Effector memory CD4-positive, alpha-beta T cell (primary cell): ENCODE data around the gene NID1.
A peak's percentile ranks its signal among the peaks of the same experiment; 100 is the strongest.
"Not testable (repeated sequence)": the region's sequence is repeated elsewhere in the genome, so short reads cannot be mapped to it uniquely, and the experiment has no call there.

ENCODE experiments used
- DNase-seq, 3 donors: peaks; one replicate each; pipeline ENCODE4 v3.0.0-alpha.2; 2020
- H3K27ac ChIP-seq: 2 replicates; pipeline ENCODE4 v1.7.0; 2013; ENCODE audit warnings: mild to moderate bottlenecking, low read length, moderate library complexity; ENCODE audit not compliant: insufficient read depth, poor library complexity, severe bottlenecking
- H3K27me3 ChIP-seq: replicated peaks from 2 replicates; pipeline ENCODE4 v1.7.0; 2013; ENCODE audit warnings: mild to moderate bottlenecking, low read length; ENCODE audit not compliant: insufficient read depth, control insufficient read depth, poor library complexity, severe bottlenecking
- H3K36me3 ChIP-seq: 2 replicates; pipeline ENCODE4 v1.7.0; 2013; ENCODE audit warnings: mild to moderate bottlenecking, low read length, moderate library complexity; ENCODE audit not compliant: control insufficient read depth, insufficient read depth
- H3K4me1 ChIP-seq: 2 replicates; pipeline ENCODE4 v1.7.0; 2013; ENCODE audit warnings: low read length, mild to moderate bottlenecking; ENCODE audit not compliant: control insufficient read depth, insufficient read depth, poor library complexity, severe bottlenecking
- H3K4me3 ChIP-seq: 2 replicates; pipeline ENCODE4 v1.7.0; 2013; ENCODE audit warnings: low read length, low read depth, mild to moderate bottlenecking; ENCODE audit not compliant: insufficient read depth, poor library complexity, severe bottlenecking
- H3K9me3 ChIP-seq: 2 replicates; pipeline ENCODE4 v1.7.0; 2013; ENCODE audit warnings: mild to moderate bottlenecking, low read length, moderate library complexity; ENCODE audit not compliant: control insufficient read depth

NID1 gene

DNA sequence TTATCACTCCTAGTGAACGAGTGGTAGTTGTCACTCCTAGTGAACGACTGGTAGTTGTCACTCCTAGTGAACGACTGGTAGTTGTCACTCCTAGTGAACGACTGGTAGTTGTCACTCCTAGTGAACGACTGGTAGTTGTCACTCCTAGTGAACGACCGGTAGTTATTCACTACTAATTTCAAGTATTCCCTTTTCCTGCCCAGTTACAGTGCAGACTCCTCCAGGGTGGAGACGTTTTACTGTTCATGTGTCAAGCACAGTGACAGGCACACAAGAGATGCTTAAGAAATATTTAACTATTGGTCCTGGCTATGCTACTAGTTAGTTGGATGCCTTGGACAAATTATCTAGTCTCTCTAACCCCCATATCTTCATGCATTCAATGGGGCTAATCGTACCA lies 61.8 kb downstream of the NID1 start:
- not testable (repeated sequence) for H3K27ac ChIP-seq, H3K36me3 ChIP-seq, DNase-seq, H3K27me3 ChIP-seq, H3K4me3 ChIP-seq, H3K9me3 ChIP-seq
- peaks cover 23% of the 10 kb centered on the region for H3K4me1 ChIP-seq

DNA sequence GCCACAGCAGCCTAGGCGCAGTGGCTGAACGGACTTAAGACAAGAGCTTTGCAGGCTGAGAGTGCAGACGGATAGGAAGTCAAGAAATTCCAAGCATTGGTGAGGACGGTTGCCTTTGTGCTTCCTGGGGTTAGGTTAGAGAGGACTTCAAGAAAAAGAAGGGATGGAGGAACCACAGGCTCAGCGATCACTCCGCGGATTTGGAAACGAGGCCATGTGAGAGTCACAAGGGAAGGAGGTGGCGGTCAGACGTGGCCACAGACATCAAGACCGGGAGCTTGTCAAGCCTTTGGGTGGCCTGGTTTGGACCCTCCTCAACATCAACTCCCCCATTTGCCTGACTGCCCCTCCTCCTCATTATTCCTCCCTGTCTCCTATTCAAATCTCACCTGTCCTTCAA lies 62.3 kb downstream of the NID1 start:
- Histone ChIP-seq H3K9me3 (no peaks in the 10 kb centered on the region), H3K4me1 (peaks cover 23% of the 10 kb centered on the region)
- DNase-seq = no peak

DNA sequence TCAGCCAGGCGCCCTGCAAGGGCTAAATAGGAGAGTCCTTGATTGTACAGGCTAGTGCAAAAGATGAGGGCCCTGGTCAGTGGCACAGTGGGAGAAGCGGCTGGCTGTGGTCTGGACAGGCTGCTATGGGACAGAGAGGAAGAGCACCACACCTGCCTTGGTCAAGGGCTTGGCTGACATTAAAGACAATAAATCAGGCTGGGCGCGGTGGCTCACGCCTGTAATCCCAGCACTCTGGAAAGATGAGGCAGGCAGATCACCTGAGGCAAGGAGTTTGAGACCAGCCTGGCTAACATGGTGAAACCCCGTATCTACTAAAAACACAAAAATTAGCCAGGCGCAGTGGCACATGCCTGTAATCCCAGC lies 62.9 kb downstream of the NID1 start:
- Histone ChIP-seq H3K27ac (no peak overlapping the region), H3K4me1 (peaks cover 23% of the 10 kb centered on the region), H3K36me3 (no peaks in the 10 kb centered on the region), H3K9me3 (no peaks in the 10 kb centered on the region), H3K4me3 (no peak overlapping the region), H3K27me3 (no peaks in the 10 kb centered on the region)
- no peak for DNase-seq

More for the DNA sequence above, 62.3 kb downstream of the NID1 start:
- Histone ChIP-seq H3K27me3 (no peaks in the 10 kb centered on the region), H3K27ac (no peak overlapping the region), H3K36me3 (no peaks in the 10 kb centered on the region), H3K4me3 (no peak overlapping the region)

DNA sequence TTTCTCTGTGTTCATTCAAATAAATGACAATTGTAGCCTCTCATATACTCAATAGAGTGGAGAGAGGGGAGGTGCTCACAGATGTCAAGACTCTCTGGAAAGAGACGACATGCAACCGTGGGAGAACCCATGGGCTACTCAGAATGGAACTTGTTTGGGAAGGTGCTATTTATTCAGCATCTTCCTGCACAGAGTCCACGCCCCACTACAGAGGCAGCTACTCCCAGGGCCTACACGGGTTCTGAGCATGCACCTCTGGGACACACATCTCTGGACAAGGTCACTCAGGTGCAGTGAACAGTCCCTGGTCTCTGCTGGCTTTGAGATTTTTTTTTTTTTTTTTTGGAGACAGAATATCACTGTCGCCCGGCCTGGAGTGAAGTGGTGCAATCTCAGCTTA lies 64.1 kb downstream of the NID1 start:
- peaks cover 23% of the 10 kb centered on the region for H3K4me1 ChIP-seq
- H3K9me3 ChIP-seq = no peaks in the 10 kb centered on the region
- H3K27ac ChIP-seq = no peak overlapping the region
- no peak for DNase-seq
- H3K36me3 ChIP-seq = no peaks in the 10 kb centered on the region
- H3K27me3 ChIP-seq = no peaks in the 10 kb centered on the region
- no peak overlapping the region for H3K4me3 ChIP-seq

DNA sequence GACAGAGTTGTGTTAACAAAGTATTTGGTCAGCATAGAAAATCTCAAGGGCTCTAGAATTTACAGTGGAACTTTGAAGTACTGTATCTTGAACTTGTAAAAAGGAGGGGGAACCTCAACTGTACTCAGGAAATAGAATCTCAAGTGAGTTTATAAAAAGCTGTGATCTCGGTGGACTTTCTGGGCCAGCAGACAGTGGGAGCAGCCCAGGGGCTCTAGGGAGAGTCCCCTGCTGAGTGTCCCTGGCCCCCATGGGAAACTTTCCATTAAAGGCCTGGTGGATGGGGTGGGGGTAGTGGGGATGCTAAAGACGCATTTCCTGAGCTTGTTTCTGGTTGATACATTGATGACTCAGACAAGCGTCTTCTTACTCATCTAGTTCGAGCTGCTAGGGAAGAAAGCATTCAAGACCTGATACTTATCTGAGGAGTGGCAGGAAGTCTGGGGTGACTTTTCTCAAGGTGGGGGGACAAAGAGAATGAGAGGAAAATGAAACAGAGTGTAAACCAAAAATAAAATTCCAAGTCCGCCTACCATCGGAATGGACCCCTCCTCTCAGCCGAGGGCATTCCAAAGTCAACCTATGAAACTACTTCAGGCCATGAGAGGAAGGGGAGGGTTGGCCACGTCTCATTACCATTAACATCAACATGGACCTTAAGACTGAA lies 65.5 kb downstream of the NID1 start:
- Histone ChIP-seq H3K27me3 (no peaks in the 10 kb centered on the region), H3K36me3 (no peaks in the 10 kb centered on the region), H3K4me1 (peaks cover 23% of the 10 kb centered on the region), H3K27ac (peak overlapping the region; percentile 90), H3K9me3 (no peaks in the 10 kb centered on the region), H3K4me3 (no peak overlapping the region)
- DNase-seq = peak; percentile 66 to 85 (median 73)

DNA sequence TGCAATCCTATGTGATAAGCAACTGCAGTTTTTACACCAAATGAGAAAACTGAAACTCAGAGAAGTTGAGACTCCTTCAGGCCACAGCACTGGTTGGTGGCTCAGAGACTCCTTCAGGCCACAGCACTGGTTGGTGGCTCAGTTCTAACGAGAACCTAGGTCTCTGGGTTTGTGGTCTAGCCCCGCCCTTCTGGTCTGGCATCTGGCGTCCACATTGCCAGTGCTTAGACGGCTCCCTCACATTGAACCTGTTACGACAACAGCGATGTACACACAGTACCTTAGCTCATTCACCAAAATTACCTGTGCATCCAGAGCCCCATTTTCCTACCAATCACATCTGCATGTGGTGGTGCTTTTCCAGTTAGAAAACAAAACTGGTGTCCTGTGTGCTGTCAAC lies 66.1 kb downstream of the NID1 start:
- Histone ChIP-seq H3K27me3 (no peaks in the 10 kb centered on the region), H3K4me1 (peaks cover 23% of the 10 kb centered on the region), H3K36me3 (no peaks in the 10 kb centered on the region), H3K27ac (peak overlapping the region; percentile 90), H3K4me3 (no peak overlapping the region), H3K9me3 (no peaks in the 10 kb centered on the region)
- DNase-seq = peak; percentile 28 to 41 (median 30)

DNA sequence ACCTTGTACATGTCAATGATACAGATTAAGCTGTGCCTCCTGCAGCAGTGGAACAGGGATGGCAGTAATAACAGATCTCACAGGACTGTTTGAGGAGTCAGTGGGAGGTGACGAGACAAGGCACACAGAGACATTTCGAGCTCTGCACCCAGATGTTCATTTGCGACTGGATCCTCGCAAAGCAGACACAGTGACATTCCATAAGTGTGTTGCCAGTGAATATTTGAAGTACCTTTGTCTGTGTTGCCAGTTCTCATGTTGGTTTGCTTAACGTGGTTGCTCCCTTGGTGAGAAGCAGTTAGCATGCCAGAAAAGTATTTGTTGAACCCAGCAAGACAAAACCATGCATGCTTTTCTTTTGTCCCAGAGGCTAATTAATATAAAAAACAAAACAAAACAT lies 67.0 kb downstream of the NID1 start:
- H3K27me3 ChIP-seq = no peaks in the 10 kb centered on the region
- H3K4me1 ChIP-seq = peaks cover 23% of the 10 kb centered on the region
- H3K4me3 ChIP-seq = no peak overlapping the region
- no peaks in the 10 kb centered on the region for H3K36me3 ChIP-seq
- H3K9me3 ChIP-seq = no peaks in the 10 kb centered on the region
- H3K27ac ChIP-seq = peak overlapping the region; percentile 90
- no peak for DNase-seq

DNA sequence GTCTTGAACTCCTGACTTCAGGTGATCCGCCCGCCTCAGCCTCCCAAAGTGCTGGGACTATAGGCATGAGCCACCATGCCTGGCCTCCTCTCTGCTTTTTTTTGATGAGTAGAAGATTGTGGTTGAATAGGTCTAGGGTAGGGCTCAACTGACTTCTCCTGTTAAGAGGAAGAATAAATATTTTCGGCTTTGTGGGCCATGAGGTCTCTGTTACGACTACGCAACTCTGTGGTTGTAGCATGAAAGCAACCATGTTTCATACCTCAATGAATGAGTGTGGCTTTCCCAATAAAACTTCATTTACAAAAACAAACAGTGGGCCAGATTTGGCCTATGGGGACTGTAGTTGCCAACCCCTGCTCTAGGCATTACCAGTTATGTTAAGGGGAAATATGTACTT lies 67.8 kb downstream of the NID1 start:
- no peaks in the 10 kb centered on the region for H3K9me3 ChIP-seq
- H3K4me3 ChIP-seq = no peak overlapping the region
- DNase-seq = no peak
- no peak overlapping the region for H3K27ac ChIP-seq
- no peaks in the 10 kb centered on the region for H3K36me3 ChIP-seq
- peaks cover 23% of the 10 kb centered on the region for H3K4me1 ChIP-seq
- H3K27me3 ChIP-seq = no peaks in the 10 kb centered on the region

DNA sequence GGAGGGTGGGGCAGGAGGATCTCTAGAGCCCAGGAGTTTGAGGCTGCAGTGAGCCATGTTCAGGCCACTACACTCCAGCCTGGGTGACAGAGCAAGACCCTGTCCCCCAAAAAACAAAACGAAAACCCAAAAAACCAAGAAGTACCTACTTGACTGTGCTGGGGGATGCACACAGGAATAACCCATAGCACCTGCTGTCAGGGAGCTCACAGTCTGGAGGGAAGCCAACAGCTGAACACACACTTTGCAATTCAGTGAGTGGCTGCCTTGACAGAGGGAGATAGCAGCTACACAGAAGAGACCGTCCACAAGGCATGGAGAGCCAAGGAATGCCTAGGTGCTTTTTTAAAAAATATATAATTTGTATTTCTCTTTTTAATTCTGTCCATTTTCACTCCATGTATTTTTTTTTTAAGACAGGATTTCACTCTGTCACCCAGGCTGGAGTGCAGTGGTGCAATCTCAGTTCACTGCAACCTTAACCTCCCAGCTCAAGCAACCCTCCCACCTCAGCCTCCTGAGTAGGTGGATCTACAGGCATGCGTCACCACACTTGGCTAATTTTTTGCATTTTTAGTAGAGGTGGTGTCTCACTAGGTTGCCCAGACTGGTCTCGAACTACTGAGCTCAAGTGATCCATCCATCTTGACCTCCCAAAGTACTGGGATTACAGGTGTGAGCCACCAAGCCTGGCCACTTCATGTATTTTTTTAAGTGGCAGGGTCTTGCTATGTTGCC lies 68.7 kb downstream of the NID1 start:
- Histone ChIP-seq H3K9me3 (no peaks in the 10 kb centered on the region), H3K27ac (no peak overlapping the region), H3K36me3 (no peaks in the 10 kb centered on the region), H3K4me3 (no peak overlapping the region), H3K27me3 (no peaks in the 10 kb centered on the region), H3K4me1 (peaks cover 23% of the 10 kb centered on the region)
- DNase-seq = no peak

DNA sequence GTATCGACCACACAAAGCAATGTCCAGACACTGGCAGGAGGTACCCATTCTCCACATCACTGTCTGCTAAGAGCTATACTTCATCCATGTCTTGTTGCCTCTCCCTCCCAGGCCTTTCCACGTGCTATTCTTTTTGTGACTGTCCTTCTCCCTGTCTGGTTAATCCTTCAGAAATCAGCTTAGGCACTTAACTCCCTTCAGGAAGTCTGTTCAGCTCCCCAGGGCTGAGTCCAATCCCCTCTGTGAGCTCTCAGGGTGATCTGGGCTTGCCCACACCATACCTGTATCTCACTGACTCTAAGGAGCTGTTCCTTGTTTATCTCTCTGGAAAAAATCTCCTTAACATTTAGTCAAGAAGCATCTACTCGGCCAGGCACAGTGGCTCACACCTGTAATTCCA lies 69.4 kb downstream of the NID1 start:
- H3K36me3 ChIP-seq = no peaks in the 10 kb centered on the region
- DNase-seq = no peak

More for the DNA sequence above, 69.4 kb downstream of the NID1 start:
- no peaks in the 10 kb centered on the region for H3K9me3 ChIP-seq
- no peak overlapping the region for H3K4me3 ChIP-seq
- H3K4me1 ChIP-seq = peaks cover 18% of the 10 kb centered on the region
- no peaks in the 10 kb centered on the region for H3K27me3 ChIP-seq
- no peak overlapping the region for H3K27ac ChIP-seq
